WTC11 (cell line): ENCODE data around the gene LDLRAD4. TPM values are rescaled to one million over a fixed set of nuclear protein-coding genes. Genes with fewer than 3 reads are reported as not detected.

Source experiments
- ATAC-seq: fragments of 200-7000 bp; cut with Tn5 transposase; 2 replicates; pipeline ENCODE4 v1.10.0; 2021; ENCODE audit warnings: mild to moderate bottlenecking, moderate library complexity
- CTCF ChIA-PET: fragments of 300-600 bp; sonication (Branson Sonifier 250); formaldehyde crosslinking; loops from one replicate; lab custom pipeline; 2021; ENCODE audit warnings: antibody characterized with exemption; lab: Charles Lee
- POLR2A ChIA-PET: fragments of 350-600 bp; sonication (Branson Sonifier 250); formaldehyde crosslinking; loops from one replicate; lab custom pipeline; 2021; ENCODE audit warnings: antibody characterized with exemption; lab: Charles Lee
- DNase-seq: peaks from one replicate; pipeline ENCODE4 v3.0.0; 2021; ENCODE audit warnings: low spot score
- H3K27ac Mint-ChIP-seq: 2 replicates; pipeline ENCODE4 v1.8.0; 2021; ENCODE audit warnings: mixed read lengths
- H3K27me3 Mint-ChIP-seq: 2 replicates; pipeline ENCODE4 v1.8.0; 2021; ENCODE audit warnings: low read depth, mild to moderate bottlenecking, moderate library complexity, mixed read lengths
- H3K36me3 Mint-ChIP-seq: 2 replicates; pipeline ENCODE4 v1.8.0; 2021; ENCODE audit warnings: mixed read lengths
- H3K4me1 Mint-ChIP-seq: 2 replicates; pipeline ENCODE4 v1.8.0; 2022; ENCODE audit warnings: mixed read lengths
- H3K4me3 Mint-ChIP-seq: 2 replicates; pipeline ENCODE4 v1.8.0; 2021; ENCODE audit warnings: mild to moderate bottlenecking, moderate library complexity, mixed read lengths
- H3K9me3 Mint-ChIP-seq: 2 replicates; pipeline ENCODE4 v1.8.0; 2021; ENCODE audit warnings: mixed read lengths
- AFF4 ChIP-seq: sonication (generic); formaldehyde crosslinking; IDR thresholded peaks from 2 replicates; pipeline ENCODE4 v1.8.1; 2023; ENCODE audit warnings: mild to moderate bottlenecking, missing genetic modification reagents, borderline replicate concordance
- ATF3 ChIP-seq: sonication (generic); formaldehyde crosslinking; conservative IDR thresholded peaks from 2 replicates; pipeline ENCODE4 v1.8.1; 2022; ENCODE audit warnings: mild to moderate bottlenecking, missing genetic modification reagents
- CBFB ChIP-seq: sonication (generic); formaldehyde crosslinking; IDR thresholded peaks from 2 replicates; pipeline ENCODE4 v1.8.1; 2022; ENCODE audit warnings: mild to moderate bottlenecking, low read depth, missing genetic modification reagents
- CREM ChIP-seq: sonication (generic); formaldehyde crosslinking; IDR thresholded peaks from 2 replicates; pipeline ENCODE4 v1.8.1; 2022; ENCODE audit warnings: mild to moderate bottlenecking, missing genetic modification reagents, moderate library complexity
- E2F4 ChIP-seq: sonication (generic); formaldehyde crosslinking; IDR thresholded peaks from 2 replicates; pipeline ENCODE4 v1.8.1; 2022; ENCODE audit warnings: low read depth, mild to moderate bottlenecking, moderate library complexity, missing genetic modification reagents, borderline replicate concordance
- E2F5 ChIP-seq: sonication (generic); formaldehyde crosslinking; IDR thresholded peaks from 2 replicates; pipeline ENCODE4 v1.8.1; 2022; ENCODE audit warnings: mild to moderate bottlenecking, moderate library complexity, missing genetic modification reagents
- NFATC4 ChIP-seq: fragments of 250-450 bp; sonication (Bioruptor Pico); IDR thresholded peaks from 2 replicates; pipeline ENCODE4 v1.9.0; 2021; ENCODE audit warnings: mild to moderate bottlenecking
- TCF7 ChIP-seq: sonication (generic); formaldehyde crosslinking; IDR thresholded peaks from 2 replicates; pipeline ENCODE4 v1.8.0; 2022; ENCODE audit warnings: mild to moderate bottlenecking, low read depth, missing genetic modification reagents, moderate library complexity
- ZNF138 ChIP-seq: sonication (generic); formaldehyde crosslinking; conservative IDR thresholded peaks from 2 replicates; pipeline ENCODE4 v1.8.1; 2022; ENCODE audit warnings: mild to moderate bottlenecking, moderate library complexity, missing genetic modification reagents
- ZNF219 ChIP-seq: sonication (generic); formaldehyde crosslinking; IDR thresholded peaks from 2 replicates; pipeline ENCODE4 v1.8.0; 2023; ENCODE audit warnings: missing genetic modification reagents, mild to moderate bottlenecking, borderline replicate concordance
- ZNF263 ChIP-seq: sonication (generic); formaldehyde crosslinking; IDR thresholded peaks from 2 replicates; pipeline ENCODE4 v1.8.1; 2022; ENCODE audit warnings: low read depth, mild to moderate bottlenecking, moderate library complexity, missing genetic modification reagents
- ZNF423 ChIP-seq: fragments of 250-450 bp; sonication (Bioruptor Pico); IDR thresholded peaks from 2 replicates; pipeline ENCODE4 v2.1.2; 2022; ENCODE audit warnings: mild to moderate bottlenecking, moderate library complexity
- ZNF532 ChIP-seq: fragments of 250-450 bp; sonication (Bioruptor Pico); IDR thresholded peaks from 2 replicates; pipeline ENCODE4 v1.9.0; 2021; ENCODE audit warnings: mild to moderate bottlenecking, borderline replicate concordance
- total RNA-seq: library from RNA; stranded (reverse); gene quantifications from 3 replicates; pipeline ENCODE4 v1.2.3, GENCODE V29; 2021

Gene LDLRAD4
- total RNA-seq, 1 experiment from 2014 or later = 6.2 TPM

GRCh38 chr18:13412017-13412416, 193.5 kb downstream of the LDLRAD4 start:
- CTCF ChIA-PET = no interaction called here
- peaks cover 17% of the 10 kb centered on the region for H3K4me1 Mint-ChIP-seq
- no peak for ATAC-seq
- peaks cover 15% of the 10 kb centered on the region for H3K9me3 Mint-ChIP-seq
- POLR2A ChIA-PET = no interaction called here
- DNase-seq = no peak
- H3K27ac Mint-ChIP-seq = no peak overlapping the region
- no peak overlapping the region for H3K4me3 Mint-ChIP-seq
- TF ChIP-seq ATF3 (CRISPR knock-in tag) (no peak), CREM (no peak), ZNF263 (CRISPR knock-in tag) (no peak), E2F4 (CRISPR knock-in tag) (no peak), E2F5 (no peak), AFF4 (CRISPR knock-in tag) (no peak), CBFB (CRISPR knock-in tag) (no peak), ZNF219 (CRISPR knock-in tag) (no peak), ZNF532 (CRISPR knock-in tag) (no peak)
- TF ChIP-seq, all 79 proteins: peak for 0
- Mint-ChIP-seq H3K36me3 (peaks cover 4% of the 10 kb centered on the region), H3K27me3 (no peaks in the 10 kb centered on the region; the same call in 1 of the 2 replicates)

GRCh38 chr18:13412901-13413300, 194.3 kb downstream of the LDLRAD4 start:
- Mint-ChIP-seq H3K27me3 (no peaks in the 10 kb centered on the region; the same call in 1 of the 2 replicates), H3K36me3 (peaks cover 4% of the 10 kb centered on the region), H3K4me1 (peaks cover 17% of the 10 kb centered on the region), H3K9me3 (peaks cover 15% of the 10 kb centered on the region), H3K4me3 (no peak overlapping the region), H3K27ac (no peak overlapping the region)
- POLR2A ChIA-PET = no interaction called here
- TF ChIP-seq ZNF423 (CRISPR knock-in tag) = no peak
- TF ChIP-seq NFATC4 (CRISPR knock-in tag) = no peak
- no peak for TF ChIP-seq TCF7 (CRISPR knock-in tag)
- no peak for TF ChIP-seq ZNF138 (CRISPR knock-in tag)
- ATAC-seq (no peak), DNase-seq (no peak)
- CTCF ChIA-PET = no interaction called here
